GM18499 (cell line): Measurements from ENCODE around the gene PNPLA7.
A peak's percentile ranks its signal among the peaks of the same experiment; 100 is the strongest.
"Not testable (repeated sequence)": the region's sequence is repeated elsewhere in the genome, so short reads cannot be mapped to it uniquely, and the experiment has no call there.

Experiments
- ATAC-seq: cut with Tn5 transposase; IDR thresholded peaks from one replicate; pipeline ENCODE4 v1.9.1; 2021; ENCODE audit warnings: moderate number of reproducible peaks; ENCODE audit not compliant: insufficient read depth, unreplicated experiment

Gene PNPLA7

GRCh38 chr9:137484551-137485315 lies 65.5 kb downstream of the PNPLA7 start:
- ATAC-seq = no peak

GRCh38 chr9:137482094-137482781 lies 68.0 kb downstream of the PNPLA7 start:
- peak; percentile 61 for ATAC-seq

GRCh38 chr9:137480686-137481683 lies 69.2 kb downstream of the PNPLA7 start:
- no peak for ATAC-seq

- ATAC-seq = no peak
Observed at GRCh38 chr9:137479892-137480685, 70.1 kb downstream of the PNPLA7 start.

GRCh38 chr9:137478962-137479861 lies 71.0 kb downstream of the PNPLA7 start:
- no peak for ATAC-seq

GRCh38 chr9:137478613-137478961 lies 71.6 kb downstream of the PNPLA7 start:
- ATAC-seq = no peak

GRCh38 chr9:137477778-137478612 lies 72.2 kb downstream of the PNPLA7 start:
- ATAC-seq = no peak

- ATAC-seq = no peak
Observed at GRCh38 chr9:137476856-137477255, 73.3 kb downstream of the PNPLA7 start.

GRCh38 chr9:137475666-137476065 lies 74.5 kb downstream of the PNPLA7 start:
- ATAC-seq = no peak

- ATAC-seq = no peak
Observed at GRCh38 chr9:137474271-137474670, 75.9 kb downstream of the PNPLA7 start.

- no peak for ATAC-seq
Observed at GRCh38 chr9:137470785-137471184, 79.4 kb downstream of the PNPLA7 start.

GRCh38 chr9:137467896-137468295 lies 82.3 kb downstream of the PNPLA7 start:
- no peak for ATAC-seq

GRCh38 chr9:137467161-137467581 lies 83.0 kb downstream of the PNPLA7 start:
- no peak for ATAC-seq

- ATAC-seq = not testable (repeated sequence)
Observed at GRCh38 chr9:137466389-137467085, 83.7 kb downstream of the PNPLA7 start.

GRCh38 chr9:137465720-137466388 lies 84.3 kb downstream of the PNPLA7 start:
- ATAC-seq = no peak

- no peak for ATAC-seq
Observed at GRCh38 chr9:137465000-137465719, 85.0 kb downstream of the PNPLA7 start.
